ENCODE measurements around the gene KANK3. TPM values are rescaled to one million over a fixed set of nuclear protein-coding genes. Genes with fewer than 3 reads are reported as not detected.
"Not testable (repeated sequence)": the region's sequence is repeated elsewhere in the genome, so short reads cannot be mapped to it uniquely, and the experiment has no call there.

Gene KANK3
- total and polyA plus RNA-seq, 12 donors = 10.2 to 34.0 (median 17.3) TPM

DNA sequence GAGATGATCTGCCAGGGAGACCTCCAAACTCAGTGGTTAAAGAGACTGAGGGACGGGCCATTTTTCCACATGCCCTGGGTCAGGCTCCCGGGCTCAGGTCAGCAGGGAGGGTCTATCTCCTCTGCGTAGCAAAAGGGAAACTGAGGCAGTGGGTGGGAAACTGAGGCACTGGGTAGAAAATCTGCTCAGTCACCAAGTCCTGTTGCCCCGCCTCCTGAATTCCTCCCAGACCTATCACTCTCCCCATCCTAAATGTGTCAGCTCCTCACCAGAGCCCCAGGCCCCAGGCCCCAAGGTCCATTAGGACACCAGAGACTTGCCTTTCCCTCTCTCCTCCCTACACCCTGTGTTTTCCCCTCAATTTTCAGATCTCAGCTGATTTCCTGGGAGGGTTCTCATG lies 37.3 kb downstream of the KANK3 start:
- Histone ChIP-seq H3K36me3 (peaks cover 0 to 23% (median 9%) of the 10 kb centered on the region in 9 donors), H3K4me3 (no peak overlapping the region), H3K27ac (peak overlapping the region in 5 of 10 donors; percentile 3 to 61 (median 47)), H3K4me1 (peaks cover 7 to 52% (median 32%) of the 10 kb centered on the region in 9 donors), H3K9me3 (no peaks in the 10 kb centered on the region), H3K27me3 (peaks cover 0 to 5% (median 0%) of the 10 kb centered on the region in 7 donors)
- DNase-seq (peak in 1 of 2 donors; percentile 3), ATAC-seq (no peak)
- intact Hi-C loops (cut with DNase I) = loop anchor here in 1 of 10 donors (5.0 kb wide), 1 partner anchor 38 kb away; no protein-coding TSS in a partner anchor
- TF ChIP-seq, protein P1, sequence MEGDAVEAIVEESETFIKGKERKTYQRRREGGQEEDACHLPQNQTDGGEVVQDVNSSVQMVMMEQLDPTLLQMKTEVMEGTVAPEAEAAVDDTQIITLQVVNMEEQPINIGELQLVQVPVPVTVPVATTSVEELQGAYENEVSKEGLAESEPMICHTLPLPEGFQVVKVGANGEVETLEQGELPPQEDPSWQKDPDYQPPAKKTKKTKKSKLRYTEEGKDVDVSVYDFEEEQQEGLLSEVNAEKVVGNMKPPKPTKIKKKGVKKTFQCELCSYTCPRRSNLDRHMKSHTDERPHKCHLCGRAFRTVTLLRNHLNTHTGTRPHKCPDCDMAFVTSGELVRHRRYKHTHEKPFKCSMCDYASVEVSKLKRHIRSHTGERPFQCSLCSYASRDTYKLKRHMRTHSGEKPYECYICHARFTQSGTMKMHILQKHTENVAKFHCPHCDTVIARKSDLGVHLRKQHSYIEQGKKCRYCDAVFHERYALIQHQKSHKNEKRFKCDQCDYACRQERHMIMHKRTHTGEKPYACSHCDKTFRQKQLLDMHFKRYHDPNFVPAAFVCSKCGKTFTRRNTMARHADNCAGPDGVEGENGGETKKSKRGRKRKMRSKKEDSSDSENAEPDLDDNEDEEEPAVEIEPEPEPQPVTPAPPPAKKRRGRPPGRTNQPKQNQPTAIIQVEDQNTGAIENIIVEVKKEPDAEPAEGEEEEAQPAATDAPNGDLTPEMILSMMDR (IDR thresholded peaks at IDR 0.05) = no peak
- 81 to 98% methylated on average over 4 of the region's 4 CpGs for WGBS, 2 donors

DNA sequence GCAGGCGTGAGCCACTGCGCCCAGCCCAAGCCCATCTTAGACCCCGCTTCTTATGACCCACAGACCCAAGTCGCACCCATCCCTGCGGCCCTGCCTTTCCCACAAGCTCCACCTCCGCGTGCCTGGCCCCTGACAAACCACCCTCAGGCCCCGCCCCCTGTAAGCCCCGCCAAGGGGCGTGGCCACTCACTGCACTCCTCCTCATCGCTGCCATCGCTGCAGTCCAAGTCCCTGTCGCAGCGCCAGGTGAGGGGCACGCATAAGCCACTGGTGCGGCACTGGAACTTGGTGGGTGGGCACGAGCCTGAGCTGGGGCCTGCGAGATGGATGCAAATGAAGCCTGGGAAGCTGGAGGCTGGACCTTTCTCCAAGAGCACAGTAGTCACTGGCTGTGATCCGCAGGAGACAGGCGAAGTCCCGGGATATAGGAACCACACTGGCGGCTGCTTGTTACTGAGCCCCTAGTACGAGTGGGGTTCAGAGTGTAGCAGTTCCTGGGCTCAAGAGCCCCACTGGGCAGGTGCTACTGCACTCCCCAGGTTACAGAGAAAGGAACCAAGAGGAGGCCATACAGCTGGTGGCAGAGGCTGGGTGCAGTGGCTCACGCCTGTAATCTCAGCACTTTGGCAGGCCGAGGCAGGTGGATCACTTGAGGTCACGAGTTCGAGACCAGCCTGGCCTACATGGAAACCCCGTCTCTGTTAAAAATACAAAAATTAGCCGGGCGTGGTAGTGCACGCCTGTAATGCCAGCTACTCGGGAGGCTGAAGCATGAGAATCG lies 38.0 kb downstream of the KANK3 start:
- H3K9me3 ChIP-seq = no peaks in the 10 kb centered on the region
- no peak overlapping the region for H3K27ac ChIP-seq
- H3K4me3 ChIP-seq = no peak overlapping the region
- peaks cover 7 to 52% (median 32%) of the 10 kb centered on the region in 9 donors for H3K4me1 ChIP-seq
- peaks cover 0 to 15% (median 7%) of the 10 kb centered on the region in 9 donors for H3K36me3 ChIP-seq
- ATAC-seq (no peak), DNase-seq (peak; percentile 4 to 26)
- intact Hi-C loops (cut with DNase I) = loop anchor here in 1 of 10 donors (5.0 kb wide), 1 partner anchor 38 kb away; no protein-coding TSS in a partner anchor
- WGBS, 2 donors = 84% methylated on average over 33 of the region's 33 CpGs
- TF ChIP-seq, protein P1 (IDR thresholded peaks at IDR 0.05) = no peak
- peaks cover 0 to 5% (median 0%) of the 10 kb centered on the region in 7 donors for H3K27me3 ChIP-seq

DNA sequence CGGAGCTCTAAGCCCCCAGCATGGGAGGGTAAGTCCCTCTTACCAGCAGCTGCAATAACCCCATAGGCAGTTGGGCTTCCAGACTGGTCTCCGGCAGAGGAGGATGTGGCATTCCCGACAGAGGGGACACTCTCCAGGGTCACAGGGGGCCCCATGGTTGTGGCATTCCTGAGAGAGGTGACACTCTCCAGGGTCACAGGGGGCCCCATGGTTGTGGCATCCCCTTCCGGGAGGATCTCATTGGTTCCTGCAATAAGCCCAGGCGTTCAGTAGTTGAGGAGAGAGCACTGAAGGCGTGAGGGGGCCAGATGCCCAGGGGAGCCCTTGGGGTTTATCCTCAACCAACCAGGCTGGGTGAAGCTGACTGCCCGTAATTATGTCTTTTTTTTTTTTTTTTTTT lies 40.3 kb downstream of the KANK3 start:
- TF ChIP-seq, protein P1 (IDR thresholded peaks at IDR 0.05) = no peak
- no peak overlapping the region for H3K4me3 ChIP-seq
- DNase-seq (no peak), ATAC-seq (peak in 4 of 8 donors; percentile 3 to 19 (median 8))
- intact Hi-C loops (cut with DNase I) = no loop called here
- H3K27ac ChIP-seq = peak overlapping the region in 1 of 10 donors; percentile 2
- no peaks in the 10 kb centered on the region for H3K9me3 ChIP-seq
- H3K36me3 ChIP-seq = peaks cover 0 to 6% (median 0%) of the 10 kb centered on the region in 9 donors
- peaks cover 0 to 3% (median 0%) of the 10 kb centered on the region in 7 donors for H3K27me3 ChIP-seq
- H3K4me1 ChIP-seq = peaks cover 7 to 32% (median 16%) of the 10 kb centered on the region in 9 donors
- WGBS, 2 donors = 37 to 58% methylated on average over 7 of the region's 7 CpGs

DNA sequence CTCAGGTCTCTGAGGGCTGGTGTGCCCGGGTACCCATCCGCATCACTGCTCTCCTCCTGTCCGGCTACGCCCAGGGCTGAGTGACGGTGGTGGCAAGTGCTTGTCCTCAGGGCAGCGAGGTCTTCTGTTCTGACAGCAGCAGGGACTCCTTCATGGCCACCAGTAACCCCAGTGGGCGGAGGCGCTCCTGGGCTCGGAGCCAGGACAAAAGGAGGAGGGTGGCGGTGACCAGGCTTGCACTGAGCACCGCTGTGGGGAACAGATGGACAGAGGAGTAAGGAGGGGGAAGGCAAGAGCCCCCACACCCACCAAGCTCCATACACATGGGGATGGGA lies 40.7 kb downstream of the KANK3 start:
- DNase-seq = peak; percentile 73 to 76
- no peaks in the 10 kb centered on the region for H3K27me3 ChIP-seq
- no peak overlapping the region for H3K4me3 ChIP-seq
- WGBS, 2 donors = 30% methylated on average over 11 of the region's 11 CpGs
- TF ChIP-seq, protein P1 (IDR thresholded peaks at IDR 0.05) = no peak
- peak; percentile 40 to 85 (median 79) for ATAC-seq
- H3K36me3 ChIP-seq = peaks cover 0 to 6% (median 0%) of the 10 kb centered on the region in 9 donors
- intact Hi-C loops (cut with DNase I) = no loop called here
- H3K9me3 ChIP-seq = no peaks in the 10 kb centered on the region
- H3K27ac ChIP-seq = peak overlapping the region in 1 of 10 donors; percentile 2
- peaks cover 4 to 28% (median 12%) of the 10 kb centered on the region in 9 donors for H3K4me1 ChIP-seq

DNA sequence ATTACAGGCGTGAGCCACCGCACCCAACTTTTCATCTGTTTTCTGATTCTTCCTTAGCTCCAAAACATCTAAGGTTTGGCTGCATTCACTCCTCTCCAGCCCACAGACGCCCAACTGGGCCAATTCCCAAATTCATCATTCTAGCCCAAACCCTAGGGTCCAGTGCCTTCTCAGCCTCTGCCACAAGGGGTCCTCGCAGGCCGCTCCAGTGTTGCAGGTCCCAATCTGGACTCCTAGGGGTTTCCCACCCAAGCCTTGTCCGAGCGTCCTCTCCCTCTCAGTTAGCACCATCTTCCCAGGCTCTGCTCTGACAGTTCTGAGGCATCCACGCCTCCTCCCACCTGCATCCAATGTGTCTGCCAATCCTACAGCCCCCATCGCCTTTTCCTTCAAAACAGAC lies 51.7 kb downstream of the KANK3 start:
- ATAC-seq = peak in 7 of 8 donors; percentile 43 to 87 (median 64)
- H3K9me3 ChIP-seq; H3K36me3 ChIP-seq; H3K4me3 ChIP-seq; H3K27ac ChIP-seq; intact Hi-C loops (cut with DNase I); H3K27me3 ChIP-seq; H3K4me1 ChIP-seq; DNase-seq: not testable (repeated sequence)
- no CpG with 5 or more reads among the region's 9 CpGs for WGBS, 2 donors

GRCh38 chr19:8276508-8276907 lies 66.6 kb downstream of the KANK3 start:
- DNase-seq; H3K4me3 ChIP-seq; H3K27me3 ChIP-seq; H3K27ac ChIP-seq; intact Hi-C loops (cut with DNase I); H3K36me3 ChIP-seq; H3K9me3 ChIP-seq; H3K4me1 ChIP-seq: not testable (repeated sequence)
- peak in 7 of 8 donors; percentile 33 to 84 (median 77) for ATAC-seq
- WGBS, 2 donors = no CpG with 5 or more reads among the region's 9 CpGs

All from heart right ventricle (tissue), 16 donors.